NCI-H128 (cell line): Measurements from ENCODE around the gene SETD1A.
"Not testable (repeated sequence)": the region's sequence is repeated elsewhere in the genome, so short reads cannot be mapped to it uniquely, and the experiment has no call there.

ENCODE experiments used
- DNase-seq: peaks from one replicate; lab custom pipeline; 2025; ENCODE audit not compliant: unreplicated experiment; lab: John Stamatoyannopoulos, UW

The SETD1A gene

DNA sequence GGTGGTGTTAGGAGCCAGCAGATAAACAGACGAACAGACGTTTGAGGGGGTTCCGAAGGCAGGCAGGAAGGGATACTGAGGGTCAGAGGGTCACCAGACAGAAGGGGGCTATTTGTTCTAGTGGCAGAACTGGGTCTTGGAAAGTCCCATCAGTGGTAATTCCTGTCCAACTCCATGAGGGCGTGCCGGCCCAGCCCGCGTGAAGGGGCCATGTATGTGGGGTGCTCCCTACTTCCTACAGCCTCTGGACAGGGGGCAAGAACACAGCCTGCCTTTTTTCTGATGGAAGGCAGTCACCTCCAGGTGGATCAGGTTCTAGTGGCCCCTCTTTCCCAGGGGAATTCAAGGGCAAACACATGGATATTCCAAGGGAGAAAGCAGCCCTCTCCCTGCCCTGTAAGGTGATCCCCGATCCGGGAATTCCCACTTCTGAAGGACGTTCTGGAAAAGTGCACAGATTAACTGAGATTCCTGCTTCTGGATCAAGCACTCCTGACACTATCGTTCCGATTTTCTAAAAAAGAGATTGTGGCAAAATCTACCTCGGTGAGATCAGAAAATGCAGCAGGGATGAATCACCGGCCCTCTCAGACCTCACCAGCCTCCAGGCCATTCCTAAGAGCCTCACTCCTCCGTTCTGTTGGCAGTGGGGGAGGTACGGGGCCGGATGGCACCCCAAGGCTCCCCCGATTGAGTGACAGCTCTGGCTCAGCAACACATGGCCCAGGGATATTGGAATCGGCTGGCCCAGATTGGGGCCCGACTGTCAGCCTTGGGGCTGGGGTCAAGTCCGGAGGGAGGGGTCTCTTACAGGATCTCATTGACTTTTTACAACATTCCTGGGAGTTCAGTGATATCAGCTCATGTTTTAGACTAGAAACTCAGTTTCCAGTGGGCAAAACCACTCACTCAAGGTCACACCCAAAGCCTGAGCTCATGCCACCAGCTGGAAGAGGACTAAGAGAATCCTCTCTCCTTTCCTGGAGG lies 40.5 kb downstream of the SETD1A start:
- no peak for DNase-seq

DNA sequence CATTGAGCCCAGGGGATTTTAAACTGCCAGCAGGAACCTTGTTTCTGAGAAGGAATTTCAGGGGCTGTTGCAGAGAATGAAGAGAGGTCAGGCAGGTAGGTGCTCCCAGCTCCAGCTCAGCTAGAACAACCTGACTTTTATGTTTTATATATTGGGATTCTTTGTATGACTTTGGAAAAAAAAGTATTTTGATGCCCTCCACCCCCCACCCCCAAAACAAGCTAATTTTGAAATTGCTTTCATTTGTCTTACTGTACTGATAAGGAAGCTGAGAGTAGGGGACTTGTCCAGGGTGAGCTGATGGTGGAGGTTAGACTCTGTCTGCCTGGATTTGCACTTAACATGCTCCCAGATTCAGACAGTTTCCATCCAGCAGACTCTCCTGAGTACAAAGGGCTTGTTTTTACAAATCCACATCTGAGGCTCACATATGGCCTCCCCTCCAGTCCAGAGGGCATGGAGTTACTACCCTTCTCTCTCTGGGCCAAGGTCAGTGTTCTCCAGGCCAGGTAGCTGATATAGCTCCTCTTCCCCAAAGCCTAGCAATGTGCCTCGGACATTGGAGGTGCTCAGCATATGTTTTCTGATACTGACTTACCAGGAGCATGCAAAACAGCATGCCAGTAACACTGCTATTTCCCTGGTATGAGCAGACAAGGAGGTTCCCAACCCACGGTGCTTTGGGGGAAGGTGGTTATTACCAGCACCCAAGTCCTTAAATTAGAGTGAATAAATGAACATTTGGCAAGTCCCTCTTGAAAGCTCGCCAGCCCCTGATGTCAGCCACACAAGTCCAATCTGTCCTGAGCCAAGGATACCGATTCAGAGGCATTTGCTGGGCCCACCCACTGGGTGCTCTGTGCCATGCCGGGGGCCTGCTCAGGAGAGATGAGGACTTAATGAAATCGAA lies 41.6 kb downstream of the SETD1A start:
- DNase-seq, result no peak

DNA sequence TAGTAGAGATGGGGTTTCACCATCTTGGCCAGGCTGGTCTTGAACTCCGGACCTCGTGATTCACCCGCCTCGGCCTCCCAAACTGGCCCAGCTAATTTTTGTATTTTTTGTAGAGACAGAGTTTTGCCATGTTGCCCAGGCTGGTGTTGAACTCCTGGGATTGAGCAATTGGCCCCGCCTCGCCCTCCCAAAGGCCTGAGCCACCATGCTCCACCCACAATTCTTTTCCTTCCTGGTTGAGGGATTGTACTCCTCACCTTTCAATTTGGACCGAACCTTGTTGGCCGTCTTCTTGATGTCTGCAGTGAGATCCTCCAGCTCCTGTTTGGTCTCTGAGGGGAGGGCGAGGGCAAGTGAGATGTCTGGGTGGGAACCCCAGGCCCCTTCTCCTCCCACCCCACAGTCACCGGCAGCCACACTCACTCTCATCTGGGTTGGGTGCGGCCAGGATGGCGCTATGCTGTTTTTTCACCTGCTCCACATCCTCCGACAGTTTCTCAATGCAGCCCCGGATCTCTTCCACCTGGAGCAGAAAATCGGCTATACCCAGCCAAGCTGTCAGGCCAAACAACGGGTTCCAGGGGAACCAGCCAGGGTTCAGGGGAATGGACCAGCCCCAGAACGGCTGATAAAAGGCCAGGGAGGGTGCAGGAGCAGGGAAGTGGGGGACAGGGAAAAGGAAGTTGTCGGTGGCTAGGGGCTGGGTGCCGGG lies 43.3 kb downstream of the SETD1A start:
- no peak for DNase-seq

DNA sequence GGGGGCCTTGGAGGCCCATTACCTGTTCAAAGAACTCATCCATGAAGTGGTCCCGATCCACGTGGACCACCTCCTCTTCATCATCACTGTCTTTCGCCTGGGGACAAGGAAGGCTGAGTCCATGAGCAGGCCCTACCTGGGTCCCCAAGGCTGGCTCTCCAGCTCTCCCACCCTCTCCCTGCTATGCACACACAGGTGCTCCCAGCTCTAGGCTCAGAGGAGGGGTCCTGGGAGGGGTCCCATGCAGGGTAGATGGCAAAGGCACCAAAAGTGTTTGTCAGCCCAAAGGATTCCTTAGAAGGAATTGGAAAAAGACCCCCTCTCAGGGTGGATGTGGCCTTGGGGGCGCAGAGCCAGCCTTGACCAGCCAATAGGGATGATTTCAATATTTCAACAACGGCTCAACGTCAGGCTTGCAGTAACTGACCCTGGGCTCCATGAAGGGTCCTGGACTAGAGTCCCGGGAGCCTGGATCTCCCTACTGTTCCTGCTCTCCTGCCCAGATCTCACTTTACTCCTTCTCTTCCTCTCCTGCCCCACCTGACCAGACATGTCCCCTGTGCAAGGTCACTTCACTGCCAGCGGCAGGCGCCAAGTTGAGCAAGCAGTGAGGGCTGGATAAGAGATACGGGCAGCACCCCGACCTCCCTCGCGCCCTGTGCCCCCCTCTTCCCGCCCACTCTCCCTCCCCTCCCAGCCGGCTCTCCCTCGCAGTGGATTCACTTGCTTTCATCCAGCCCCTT lies 44.1 kb downstream of the SETD1A start:
- DNase-seq, result no peak

DNA sequence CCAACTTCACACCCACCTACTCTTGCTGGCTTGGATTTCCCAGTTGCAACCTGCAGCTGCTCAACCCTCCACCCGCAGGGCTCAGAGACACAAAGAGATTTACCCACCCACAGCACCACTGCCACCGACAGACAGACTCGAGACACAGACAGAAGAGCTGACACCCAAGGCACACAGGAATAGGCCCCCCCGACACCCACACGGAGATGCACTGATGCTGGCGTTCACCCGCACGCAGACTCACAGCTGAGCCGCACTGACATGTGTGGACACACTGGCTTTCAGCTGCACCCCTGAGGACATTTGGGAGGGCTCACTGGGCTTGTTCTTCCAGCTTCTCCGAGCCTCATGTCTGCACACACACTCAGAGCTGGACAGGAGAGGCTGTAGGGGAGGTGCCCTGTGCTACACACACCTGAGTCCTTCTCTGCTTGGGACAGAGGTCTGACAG lies 44.7 kb downstream of the SETD1A start:
- DNase-seq, result no peak

DNA sequence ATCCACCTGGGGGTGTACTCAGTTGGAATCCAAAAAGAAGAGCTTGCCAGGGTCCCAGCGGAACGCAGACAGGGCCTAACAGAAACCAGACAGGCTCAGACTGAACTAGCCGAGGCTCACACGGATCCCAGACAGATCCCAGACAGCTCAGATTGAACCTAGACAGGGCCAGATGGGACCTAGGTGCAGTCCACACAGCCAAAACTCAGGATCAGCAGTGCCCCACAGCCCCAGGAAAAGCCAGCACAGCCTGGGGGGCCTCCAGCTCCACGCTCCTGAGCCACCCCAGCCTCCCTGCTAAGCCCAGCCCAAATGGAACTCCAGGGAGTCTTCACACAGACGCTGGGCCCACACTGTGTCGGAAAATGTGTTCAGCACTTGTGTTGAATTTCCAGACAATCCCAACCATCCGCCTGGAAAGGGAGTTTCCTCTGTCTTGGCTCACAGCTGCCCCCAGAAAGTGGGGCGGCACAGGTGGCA lies 45.3 kb downstream of the SETD1A start:
- no peak for DNase-seq

DNA sequence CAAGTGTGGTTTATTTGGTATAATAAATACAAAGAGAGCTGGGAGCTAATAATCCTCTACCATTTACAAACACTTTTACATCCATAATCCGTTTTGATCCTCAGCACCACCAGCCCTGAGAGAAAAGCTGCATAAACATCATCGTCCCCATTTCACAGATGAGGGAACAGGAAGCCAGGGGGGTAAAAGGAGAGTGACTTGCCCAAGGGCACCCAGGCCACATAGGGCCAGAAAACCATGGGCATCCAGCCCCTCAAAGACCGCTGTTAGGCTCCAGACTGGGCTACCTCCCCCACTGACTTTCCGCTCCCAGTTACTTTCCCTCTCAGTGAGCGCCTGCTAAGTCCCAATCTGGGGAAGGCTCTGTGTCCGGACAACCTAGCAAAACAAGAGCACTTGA lies 46.2 kb downstream of the SETD1A start:
- DNase-seq, result no peak

DNA sequence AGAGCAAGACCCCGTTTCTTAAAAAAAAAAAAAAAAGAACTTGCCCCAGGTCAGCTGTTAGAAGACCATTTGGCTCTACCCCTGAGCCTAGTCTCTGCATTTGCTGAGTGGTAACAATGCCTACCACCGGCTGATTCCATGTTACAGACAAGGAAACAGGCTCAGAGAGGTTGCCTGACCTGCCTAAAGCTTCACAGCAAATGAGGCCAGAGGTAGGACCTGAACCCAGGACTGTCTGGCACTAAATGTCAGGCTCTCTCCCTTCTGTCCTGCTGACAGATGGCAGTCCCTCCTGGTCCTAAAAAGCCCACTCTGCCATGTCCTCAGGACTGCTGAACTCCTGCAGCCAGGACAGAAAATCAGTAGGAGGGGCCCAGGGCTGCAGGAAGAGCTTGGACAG lies 47.1 kb downstream of the SETD1A start:
- no peak for DNase-seq

DNA sequence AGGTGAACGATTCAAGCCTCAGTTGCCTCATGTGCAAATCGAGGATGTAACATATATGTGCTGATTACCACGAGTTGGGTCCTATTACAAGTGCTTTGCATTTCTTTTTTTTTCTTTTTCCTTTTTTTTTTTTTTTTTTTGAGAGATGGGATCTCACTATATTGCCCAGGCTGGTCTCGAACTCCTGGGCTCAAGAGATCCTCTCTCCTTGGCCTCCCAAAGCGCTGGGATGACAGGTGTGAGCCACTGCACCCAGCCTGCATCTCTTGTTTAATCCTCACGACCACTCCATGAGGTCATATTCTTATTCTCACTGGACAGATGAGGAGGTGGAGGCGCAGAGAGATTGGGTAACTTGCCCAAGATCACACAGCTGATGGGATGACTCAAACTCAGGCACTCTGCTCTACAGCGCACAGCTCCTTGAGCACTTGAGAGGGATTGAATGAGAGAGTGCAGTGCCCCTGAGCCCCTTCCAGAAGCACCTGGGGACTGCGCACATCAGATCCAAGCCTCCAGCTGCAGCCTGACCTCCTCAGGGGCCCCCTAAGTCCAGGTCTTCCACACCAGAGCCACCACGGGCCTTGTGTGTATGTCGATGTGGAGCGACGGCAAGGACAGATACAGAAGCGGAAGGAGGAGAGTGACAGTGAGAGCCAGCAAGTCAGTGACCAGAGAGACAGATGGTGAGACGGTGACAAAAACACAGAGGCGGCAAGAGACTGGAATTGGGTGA lies 48.0 kb downstream of the SETD1A start:
- no peak for DNase-seq

DNA sequence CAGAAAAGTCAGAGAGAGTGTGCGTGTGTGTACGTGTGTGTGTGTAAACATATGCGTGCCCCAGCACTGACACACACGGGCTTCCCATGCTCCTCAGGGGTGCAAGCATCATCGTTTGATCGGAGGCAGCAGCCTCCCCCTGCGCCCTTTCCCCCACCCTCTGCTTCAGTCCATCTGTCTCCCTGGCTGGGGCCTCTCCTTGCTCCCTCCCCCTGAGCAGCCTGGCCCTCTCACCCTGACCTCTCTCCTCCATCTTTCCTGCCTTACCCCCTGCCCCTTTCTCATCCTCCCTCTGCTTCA lies 48.5 kb downstream of the SETD1A start:
- DNase-seq, result no peak

DNA sequence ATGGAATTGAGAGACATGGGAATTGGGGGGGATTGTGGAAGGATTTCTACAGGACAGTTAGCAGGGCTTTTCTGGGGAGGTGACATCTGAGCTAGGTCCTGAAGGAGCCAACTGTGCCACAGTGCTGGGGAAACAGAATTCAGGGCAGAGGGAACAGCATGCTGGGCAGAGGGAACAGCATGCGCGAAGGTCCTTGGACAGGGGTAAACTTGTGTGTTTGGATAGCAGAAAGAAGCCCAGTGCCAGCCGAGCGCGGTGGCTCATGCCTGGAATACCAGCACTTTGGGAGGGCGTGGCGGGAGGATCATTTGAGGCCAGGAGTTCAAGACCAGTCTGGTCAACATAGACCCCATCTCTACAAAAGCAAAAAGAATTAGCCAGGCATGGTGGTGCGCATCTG lies 49.0 kb downstream of the SETD1A start:
- DNase-seq, result no peak

DNA sequence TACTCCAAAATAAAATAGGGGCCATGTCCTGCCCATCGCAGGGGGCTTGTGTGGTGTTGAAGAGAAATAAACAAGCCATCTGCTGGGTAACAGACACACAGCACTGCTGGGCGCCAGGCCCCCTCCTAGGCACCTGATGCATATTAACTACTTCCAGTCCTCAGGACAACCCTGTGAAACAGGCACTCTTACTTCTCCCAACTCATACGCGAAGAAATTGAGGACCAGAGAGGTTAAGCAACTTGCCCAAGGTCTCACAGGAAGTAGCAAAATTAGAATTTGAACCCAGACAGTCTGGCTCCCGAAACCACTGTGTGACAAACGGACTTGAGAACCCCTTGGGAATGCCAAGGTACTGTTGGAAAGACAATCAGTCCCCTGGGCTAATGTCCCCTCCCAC lies 50.1 kb downstream of the SETD1A start:
- DNase-seq, result no peak

DNA sequence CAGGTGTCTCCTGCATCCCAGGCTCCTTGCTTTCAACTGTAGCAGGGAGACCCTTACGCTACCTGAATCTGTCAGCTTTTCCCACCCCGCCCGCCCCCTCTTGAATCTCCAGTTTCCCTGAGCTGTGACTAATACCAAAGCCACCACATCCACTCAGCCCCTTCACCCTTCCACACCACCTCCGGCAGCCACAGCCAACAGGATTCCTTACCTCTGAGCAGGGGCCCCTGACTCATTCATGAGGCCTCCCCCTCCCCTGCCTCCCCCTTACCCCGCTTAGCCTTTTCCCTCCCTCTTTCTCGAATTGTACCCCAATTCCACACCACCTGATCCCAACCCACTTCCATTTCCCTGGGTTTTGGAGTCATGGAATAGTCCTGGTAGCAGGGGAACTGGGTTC lies 50.6 kb downstream of the SETD1A start:
- no peak for DNase-seq

DNA sequence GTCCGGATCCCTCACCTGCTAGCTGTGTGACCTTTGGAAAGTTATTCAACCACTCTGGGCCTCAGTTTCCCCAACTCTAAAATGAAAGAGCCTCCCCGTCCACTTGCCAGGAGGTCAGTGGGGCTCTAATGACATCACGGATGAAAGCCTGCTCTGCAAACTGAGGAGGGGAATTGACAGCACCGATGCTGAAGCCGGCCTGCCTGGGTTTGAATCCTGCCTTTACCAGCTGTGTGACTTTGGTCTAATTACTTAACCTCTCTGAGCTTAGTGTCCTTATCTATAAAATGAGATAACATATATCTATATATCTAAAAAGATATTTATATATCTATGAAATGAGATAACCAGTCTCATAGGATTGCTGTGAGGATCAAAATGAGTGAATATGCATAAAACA lies 51.0 kb downstream of the SETD1A start:
- no peak for DNase-seq

DNA sequence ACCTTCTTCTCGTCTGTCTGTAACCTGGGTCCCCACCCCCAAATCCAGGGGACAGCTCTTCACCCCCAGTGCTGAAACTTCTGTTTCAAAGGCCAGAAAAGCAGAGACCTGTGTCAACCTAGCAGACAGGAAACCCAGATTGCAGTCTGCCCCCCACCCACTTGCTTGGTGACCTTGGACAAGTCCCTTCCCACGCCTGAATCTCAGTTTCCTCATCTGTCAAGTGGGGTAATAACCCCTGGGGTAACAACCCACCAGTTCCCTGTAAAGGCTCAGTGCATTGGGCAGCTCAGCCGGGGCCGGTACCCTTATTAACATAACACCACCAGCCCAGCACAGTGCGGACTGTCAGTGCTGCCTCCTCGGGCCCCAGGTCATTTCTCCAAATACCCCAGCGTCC lies 51.6 kb downstream of the SETD1A start:
- no peak for DNase-seq

DNA sequence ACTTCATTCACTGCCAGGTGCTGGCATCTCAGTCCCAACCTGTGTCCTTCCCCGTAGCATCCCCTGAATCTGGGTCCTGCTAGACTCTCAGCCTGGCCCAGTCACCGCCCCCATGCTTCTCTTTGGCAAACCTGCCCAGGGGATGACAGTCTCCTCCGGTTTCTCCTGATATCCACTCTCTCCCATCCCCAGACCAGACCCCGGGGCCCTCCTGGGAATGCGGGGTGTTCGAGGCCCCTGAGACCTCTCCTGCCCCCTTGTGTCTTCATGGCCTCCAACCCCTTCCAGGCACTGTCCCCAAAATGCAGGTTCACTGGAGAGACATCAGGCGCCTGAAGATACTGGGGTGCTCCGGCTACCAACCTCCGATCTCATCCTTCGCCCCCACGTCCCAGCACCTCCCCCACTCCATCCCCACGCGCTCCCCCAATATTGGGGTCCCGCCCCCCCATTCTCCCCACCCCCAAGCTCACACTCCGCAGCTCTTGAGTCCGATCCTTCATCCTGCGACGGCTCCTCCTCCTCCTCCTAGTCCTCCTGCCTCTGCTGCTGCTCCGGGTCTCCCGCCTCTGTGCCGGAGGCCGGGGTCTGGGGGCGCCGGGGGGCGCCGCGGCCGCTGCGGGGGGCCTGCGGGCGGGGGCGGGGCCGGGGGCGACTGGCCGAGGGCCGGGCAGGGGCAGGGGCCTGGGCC lies 52.5 kb downstream of the SETD1A start:
- no peak for DNase-seq

DNA sequence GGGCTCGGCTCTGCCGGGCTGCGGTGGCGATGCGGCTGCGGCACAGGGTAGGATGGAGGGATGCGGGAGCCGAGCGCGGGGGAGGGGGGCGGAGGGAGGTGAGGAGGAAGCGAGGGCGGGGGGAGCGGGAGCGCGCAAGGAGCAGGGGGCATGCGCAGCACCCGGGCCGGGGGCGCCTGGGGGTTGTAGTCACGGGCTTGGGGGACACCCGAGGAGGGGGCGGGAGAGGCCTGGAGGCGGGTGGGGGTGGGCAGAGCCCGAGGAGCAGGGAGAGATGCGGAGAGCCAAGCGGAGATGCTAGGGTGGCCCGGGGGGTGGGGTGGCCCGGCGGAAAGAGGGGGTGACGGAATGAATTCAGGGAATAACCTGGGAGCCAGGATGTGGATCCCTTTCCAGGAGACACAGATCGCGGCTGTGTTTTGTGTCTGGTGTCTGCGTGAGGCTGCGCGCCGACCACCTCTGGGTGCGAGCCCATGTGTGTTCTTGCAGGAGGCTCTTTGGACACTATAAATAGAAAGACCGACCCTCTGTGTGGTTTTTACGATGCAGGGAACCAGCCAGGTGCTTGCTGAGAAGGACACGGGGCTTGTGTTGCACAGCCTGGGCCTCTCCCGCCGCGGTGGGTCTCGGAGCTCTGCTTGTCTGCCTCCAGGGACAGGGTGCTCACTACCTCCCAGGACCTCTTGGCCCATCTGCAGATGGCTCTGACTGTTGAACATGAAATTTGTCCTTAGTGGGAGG lies 53.2 kb downstream of the SETD1A start, which contains the start of gene STX1B:
Gene STX1B, minus strand, starts transcription at position 54 of the 741 bp plus-strand sequence. CDS start 242 bp downstream, outside the sequence.
- no peak for DNase-seq

DNA sequence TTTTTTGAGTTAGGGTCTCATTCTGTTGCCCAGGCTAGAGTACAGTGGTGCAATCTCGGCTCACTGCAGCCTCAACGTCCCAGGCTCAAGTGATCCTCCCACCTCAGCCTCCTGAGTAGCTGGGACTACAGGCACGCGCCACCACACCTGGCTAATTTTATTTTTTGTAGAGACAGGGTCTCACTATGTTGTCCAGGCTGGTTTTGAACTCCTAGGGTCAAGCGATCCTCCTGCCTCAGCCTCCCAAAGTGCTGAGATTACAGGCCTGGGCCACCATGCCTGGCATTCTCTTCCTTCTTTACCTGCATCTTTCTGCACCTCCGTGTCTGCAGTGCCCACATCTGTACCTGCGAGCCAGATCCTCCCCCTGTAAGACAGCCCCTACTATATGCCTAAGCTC lies 54.3 kb downstream of the SETD1A start:
- DNase-seq, result not testable (repeated sequence)
